Calu3 (cell line): ENCODE results near the gene RPL19. TPM values are rescaled to one million over a fixed set of nuclear protein-coding genes. Genes with fewer than 3 reads are reported as not detected.

Source experiments
- BruUV-seq: library from RNA; stranded (reverse); fragments of 400-500 nt; replicated peaks from 2 replicates; lab custom pipeline; 2021; lab: Mats Ljungman, UMichigan
- CTCF ChIA-PET: fragments of 300-600 bp; sonication (Branson Sonifier 250); formaldehyde crosslinking; loops from one replicate; lab custom pipeline; 2022; ENCODE audit warnings: antibody characterized with exemption; lab: Charles Lee
- DNase-seq: peaks from one replicate; pipeline ENCODE4 v3.0.0; 2022
- H3K27ac Mint-ChIP-seq: one replicate; pipeline ENCODE4 v1.8.0; 2022; ENCODE audit warnings: mixed read lengths; ENCODE audit not compliant: unreplicated experiment
- H3K27me3 Mint-ChIP-seq: one replicate; pipeline ENCODE4 v1.8.0; 2022; ENCODE audit warnings: mixed read lengths; ENCODE audit not compliant: unreplicated experiment
- H3K36me3 Mint-ChIP-seq: one replicate; pipeline ENCODE4 v1.8.0; 2022; ENCODE audit warnings: mild to moderate bottlenecking, moderate library complexity, mixed read lengths; ENCODE audit not compliant: insufficient read depth, unreplicated experiment
- H3K4me1 Mint-ChIP-seq: one replicate; pipeline ENCODE4 v1.8.0; 2022; ENCODE audit warnings: mild to moderate bottlenecking, low read depth, mixed read lengths; ENCODE audit not compliant: unreplicated experiment
- H3K4me3 Mint-ChIP-seq: one replicate; pipeline ENCODE4 v1.8.0; 2022; ENCODE audit warnings: mild to moderate bottlenecking, low read depth, moderate library complexity, mixed read lengths; ENCODE audit not compliant: unreplicated experiment
- H3K9me3 Mint-ChIP-seq: one replicate; pipeline ENCODE4 v1.8.0; 2022; ENCODE audit warnings: low read depth, mixed read lengths; ENCODE audit not compliant: unreplicated experiment
- intact Hi-C: fragments of 100-400 bp; cut with micrococcal nuclease; formaldehyde crosslinking; loops from one replicate; pipeline ENCODE4 v1.10.0; 2022; ENCODE audit not compliant: unreplicated experiment
- total RNA-seq: library from RNA; stranded (reverse); gene quantifications from 2 replicates; pipeline ENCODE4 v1.2.3, GENCODE V29; 2022
- TF ChIP-seq, protein P1 (sequence below): fragments of 200-600 bp; IDR thresholded peaks from one replicate; pipeline ENCODE4 v1.8.0; 2022; ENCODE audit warnings: antibody characterized with exemption; ENCODE audit not compliant: unreplicated experiment

RPL19 gene
- total RNA-seq, 1 experiment from 2014 or later = 6,763 TPM

DNA sequence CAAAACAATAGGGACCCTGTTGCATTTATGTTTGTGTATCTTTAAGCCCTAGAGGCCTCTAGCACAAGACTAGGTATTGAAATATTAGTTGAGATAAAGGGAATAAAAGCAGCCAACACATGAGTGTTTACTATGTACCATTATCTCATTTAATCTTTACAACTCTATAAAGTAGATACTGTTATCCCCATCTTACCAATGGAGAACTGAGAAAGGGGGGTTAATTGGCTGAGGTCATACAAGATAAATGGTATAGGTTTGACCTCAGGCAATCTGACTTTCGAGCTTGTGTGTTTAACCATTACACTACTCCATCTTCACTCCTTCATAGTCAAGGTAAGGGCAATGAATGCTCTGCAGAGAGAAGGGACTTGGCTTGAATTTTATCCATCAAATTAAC, 51.9 kb downstream of the RPL19 start:
- CTCF ChIA-PET = interaction anchor here (0.6 to 1.3 kb wide), 11 partner anchors 9 to 674 kb away, joined by 3 to 8 read pairs (median 3); partner anchors contain the start of gene MED1
- Mint-ChIP-seq H3K27me3 (peaks cover 6% of the 10 kb centered on the region), H3K27ac (no peak overlapping the region), H3K4me1 (peaks cover 13% of the 10 kb centered on the region), H3K36me3 (peaks cover 28% of the 10 kb centered on the region), H3K4me3 (no peak overlapping the region), H3K9me3 (no peaks in the 10 kb centered on the region)
- BruUV-seq = no TSS peak
- TF ChIP-seq, protein P1, sequence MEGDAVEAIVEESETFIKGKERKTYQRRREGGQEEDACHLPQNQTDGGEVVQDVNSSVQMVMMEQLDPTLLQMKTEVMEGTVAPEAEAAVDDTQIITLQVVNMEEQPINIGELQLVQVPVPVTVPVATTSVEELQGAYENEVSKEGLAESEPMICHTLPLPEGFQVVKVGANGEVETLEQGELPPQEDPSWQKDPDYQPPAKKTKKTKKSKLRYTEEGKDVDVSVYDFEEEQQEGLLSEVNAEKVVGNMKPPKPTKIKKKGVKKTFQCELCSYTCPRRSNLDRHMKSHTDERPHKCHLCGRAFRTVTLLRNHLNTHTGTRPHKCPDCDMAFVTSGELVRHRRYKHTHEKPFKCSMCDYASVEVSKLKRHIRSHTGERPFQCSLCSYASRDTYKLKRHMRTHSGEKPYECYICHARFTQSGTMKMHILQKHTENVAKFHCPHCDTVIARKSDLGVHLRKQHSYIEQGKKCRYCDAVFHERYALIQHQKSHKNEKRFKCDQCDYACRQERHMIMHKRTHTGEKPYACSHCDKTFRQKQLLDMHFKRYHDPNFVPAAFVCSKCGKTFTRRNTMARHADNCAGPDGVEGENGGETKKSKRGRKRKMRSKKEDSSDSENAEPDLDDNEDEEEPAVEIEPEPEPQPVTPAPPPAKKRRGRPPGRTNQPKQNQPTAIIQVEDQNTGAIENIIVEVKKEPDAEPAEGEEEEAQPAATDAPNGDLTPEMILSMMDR = no peak
- intact Hi-C loops = no loop called here
- no peak for DNase-seq

DNA sequence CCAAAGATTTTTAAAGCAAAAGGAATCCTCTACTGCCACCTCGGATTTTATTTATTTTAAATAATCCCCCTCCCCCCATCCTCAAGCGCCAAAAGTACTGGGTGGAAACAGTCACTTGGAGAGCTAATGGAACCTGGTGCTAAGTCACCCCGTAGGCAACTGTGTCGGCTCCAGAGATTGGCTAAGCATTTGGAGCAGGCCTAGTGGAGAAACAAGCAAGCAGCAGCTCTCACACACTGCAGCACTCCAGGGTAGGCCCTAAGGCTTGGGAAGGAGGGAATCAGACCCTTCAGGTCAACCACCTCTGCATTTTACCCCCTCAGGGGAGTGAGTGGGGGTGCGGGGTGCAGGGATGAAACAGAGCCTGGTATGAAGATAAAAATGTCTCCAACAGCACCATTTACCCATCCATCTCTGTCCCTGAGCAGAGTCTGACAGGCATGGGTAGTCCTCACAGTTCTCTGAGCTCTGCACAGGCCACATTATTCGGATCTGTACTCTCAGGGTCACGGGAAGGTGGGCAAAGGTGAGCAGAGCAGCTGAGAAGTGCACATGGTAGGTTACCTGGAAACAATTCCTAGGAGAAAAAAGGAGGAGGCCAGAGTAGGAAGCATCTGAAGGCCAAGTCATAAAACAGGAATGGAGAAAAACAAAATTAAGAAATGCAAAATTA, 52.8 kb downstream of the RPL19 start:
- no peaks in the 10 kb centered on the region for H3K9me3 Mint-ChIP-seq
- TF ChIP-seq, protein P1 = no peak

More for the DNA sequence above, 52.8 kb downstream of the RPL19 start:
- Mint-ChIP-seq H3K4me1 (peaks cover 9% of the 10 kb centered on the region), H3K36me3 (peaks cover 27% of the 10 kb centered on the region), H3K27ac (no peak overlapping the region), H3K27me3 (no peaks in the 10 kb centered on the region), H3K4me3 (no peak overlapping the region)
- intact Hi-C loops = no loop called here
- BruUV-seq = no TSS peak
- CTCF ChIA-PET = interaction anchor here (0.6 to 2.0 kb wide), 10 partner anchors 8 to 673 kb away, joined by 3 to 10 read pairs (median 3); partner anchors contain the start of gene MED1
- DNase-seq = no peak

Other genes starting within 250 kb of the RPL19 start
- gene FBXO47, start 232.9 kb upstream of the RPL19 start, total RNA-seq = not detected in 2 replicates
- 0.39 and 0.52 TPM in 2 replicates for gene PLXDC1, start 48.6 kb upstream of the RPL19 start, total RNA-seq
- not detected in 2 replicates for gene ARL5C, start 34.1 kb upstream of the RPL19 start, total RNA-seq
- gene CACNB1, start 2.6 kb upstream of the RPL19 start, total RNA-seq = 44.1 and 52.1 TPM in 2 replicates
- gene STAC2, start 25.7 kb downstream of the RPL19 start, total RNA-seq = not detected in 2 replicates
- gene FBXL20, start 201.3 kb downstream of the RPL19 start, total RNA-seq = 70.3 and 71.5 TPM in 2 replicates